ENCODE data around the gene PRLR. TPM values are rescaled to one million over a fixed set of nuclear protein-coding genes. Genes with fewer than 3 reads are reported as not detected.

The PRLR gene
- total RNA-seq, 2 donors from 2014 or later: 6.2 to 7.9 TPM

GRCh38 chr5:35229076-35230037 is 930 bp downstream of the PRLR start:
- peaks cover 41% of the 10 kb centered on the region for H3K4me1 ChIP-seq
- TF ChIP-seq CTCF (IDR thresholded peaks at IDR 0.05): peak; percentile 10 to 80 (median 75)
- peak in 2 of 3 donors; percentile 41 to 46 for TF ChIP-seq POLR2A (IDR thresholded peaks at IDR 0.05)
- H3K36me3 ChIP-seq (replicated peaks in 1 of 2; ENCODE audit: insufficient read depth in 1 of 2, low read depth in 2 of 2): no peaks in the 10 kb centered on the region
- ATAC-seq (peak; percentile 88), DNase-seq (peak; percentile 76 to 84 (median 82))
- H3K27me3 ChIP-seq: no peaks in the 10 kb centered on the region
- H3K4me3 ChIP-seq: peak overlapping the region; percentile 54 to 67
- intact Hi-C loops (cut with DNase I): loop anchor here (10.0 kb wide), 1 partner anchor 205 kb away; no protein-coding TSS in a partner anchor
- 3% methylated on average over 30 of the region's 30 CpGs for WGBS, 2 donors
- H3K9me3 ChIP-seq: no peaks in the 10 kb centered on the region
- peak overlapping the region; percentile 63 to 95 (median 87) for H3K27ac ChIP-seq

GRCh38 chr5:35228310-35228709 is 2.0 kb downstream of the PRLR start:
- H3K9me3 ChIP-seq: no peaks in the 10 kb centered on the region
- H3K36me3 ChIP-seq (replicated peaks in 1 of 2; ENCODE audit: insufficient read depth in 1 of 2, low read depth in 2 of 2): no peaks in the 10 kb centered on the region
- no peak for ATAC-seq
- no peak for TF ChIP-seq CTCF (IDR thresholded peaks at IDR 0.05)
- no peak for TF ChIP-seq POLR2A (IDR thresholded peaks at IDR 0.05)
- H3K4me1 ChIP-seq: peaks cover 52% of the 10 kb centered on the region
- H3K27ac ChIP-seq: no peak overlapping the region
- H3K4me3 ChIP-seq: no peak overlapping the region
- DNase-seq: no peak
- no peaks in the 10 kb centered on the region for H3K27me3 ChIP-seq
- 0 to 49% methylated on average over 1 to 2 of the region's 2 CpGs for WGBS, 2 donors
- intact Hi-C loops (cut with DNase I): loop anchor here (10.0 kb wide), 1 partner anchor 206 kb away; no protein-coding TSS in a partner anchor

GRCh38 chr5:35227720-35228119 is 2.6 kb downstream of the PRLR start:
- WGBS, 2 donors: 73% methylated on average over 4 of the region's 4 CpGs
- Histone ChIP-seq H3K27ac (no peak overlapping the region), H3K4me3 (no peak overlapping the region)

GRCh38 chr5:35223787-35224395 is 6.4 kb downstream of the PRLR start:
- intact Hi-C loops (cut with DNase I): loop anchor here (10.0 kb wide), 1 partner anchor 211 kb away; no protein-coding TSS in a partner anchor
- Histone ChIP-seq H3K36me3 (replicated peaks in 1 of 2; ENCODE audit: insufficient read depth in 1 of 2, low read depth in 2 of 2) (no peaks in the 10 kb centered on the region), H3K27me3 (no peaks in the 10 kb centered on the region), H3K27ac (no peak overlapping the region), H3K4me1 (peaks cover 50% of the 10 kb centered on the region), H3K9me3 (no peaks in the 10 kb centered on the region), H3K4me3 (no peak overlapping the region)
- DNase-seq (no peak), ATAC-seq (no peak)
- TF ChIP-seq CTCF (IDR thresholded peaks at IDR 0.05) (no peak), POLR2A (IDR thresholded peaks at IDR 0.05) (no peak)
- WGBS, 2 donors: 59 to 64% methylated on average over 7 of the region's 7 CpGs

More at GRCh38 chr5:35227720-35228119, 2.6 kb downstream of the PRLR start:
- intact Hi-C loops (cut with DNase I): loop anchor here (10.0 kb wide), 1 partner anchor 207 kb away; no protein-coding TSS in a partner anchor
- no peak for ATAC-seq
- Histone ChIP-seq H3K9me3 (no peaks in the 10 kb centered on the region), H3K4me1 (peaks cover 52% of the 10 kb centered on the region), H3K27me3 (no peaks in the 10 kb centered on the region), H3K36me3 (replicated peaks in 1 of 2; ENCODE audit: insufficient read depth in 1 of 2, low read depth in 2 of 2) (no peaks in the 10 kb centered on the region)
- DNase-seq: no peak
- no peak for TF ChIP-seq POLR2A (IDR thresholded peaks at IDR 0.05)
- no peak for TF ChIP-seq CTCF (IDR thresholded peaks at IDR 0.05)

Data from body of pancreas (tissue), 4 donors.